Ovary (tissue), 3 donors: Measurements from ENCODE around the gene ECM1.

Experiments used
- CTCF ChIP-seq, 3 donors: fragments of 450-650 bp in 2 of 3; fragments of 200-600 bp in 1 of 3; IDR thresholded peaks; one replicate each; pipeline versions ENCODE4 v1.5.1 to v1.8.0; 2016 to 2022; ENCODE audit warnings: antibody characterized with exemption in 3 of 3, mild to moderate bottlenecking in 1 of 3
- EP300 ChIP-seq: sonication (generic); formaldehyde crosslinking; IDR thresholded peaks from one replicate; pipeline ENCODE4 v1.6.1; 2017; ENCODE audit warnings: antibody characterized with exemption
- POLR2A ChIP-seq: fragments of 450-650 bp; IDR thresholded peaks from one replicate; pipeline ENCODE4 v1.6.1; 2017; ENCODE audit warnings: antibody characterized with exemption, mild to moderate bottlenecking, moderate library complexity
- donor health status: DM: no; HTN: no; CAD: no.

DNA sequence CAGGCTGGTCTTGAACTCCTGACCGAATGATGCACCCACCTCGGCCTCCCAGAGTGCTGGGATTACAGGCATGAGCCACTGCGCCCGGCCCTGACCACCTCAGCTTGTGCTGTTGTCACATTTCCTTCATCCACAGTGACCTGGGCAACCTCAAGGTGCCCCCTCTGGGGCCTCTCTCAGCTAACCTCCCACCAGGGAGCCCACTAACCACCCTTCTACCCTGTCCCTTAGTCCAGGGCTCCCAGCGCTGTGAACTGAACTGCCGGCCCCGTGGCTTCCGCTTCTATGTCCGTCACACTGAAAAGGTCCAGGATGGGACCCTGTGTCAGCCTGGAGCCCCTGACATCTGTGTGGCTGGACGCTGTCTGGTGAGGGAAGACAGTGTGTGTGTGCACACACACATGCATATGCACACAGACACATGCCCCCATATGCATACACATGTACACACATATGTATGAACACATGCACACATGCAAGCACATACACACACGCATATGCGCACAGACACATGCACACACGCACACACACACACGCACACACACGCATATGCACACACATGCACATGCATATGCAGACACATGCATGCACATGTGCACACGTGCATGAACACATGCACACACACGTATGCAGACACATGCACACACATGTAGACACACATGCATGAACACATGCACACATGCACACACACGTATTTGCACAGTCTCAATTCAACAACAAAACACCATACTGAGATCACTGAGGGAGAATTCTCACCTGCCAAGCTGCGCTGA, 47.5 kb downstream of the ECM1 start:
- TF ChIP-seq POLR2A (no peak), CTCF (IDR thresholded peaks at IDR 0.05) (no peak), EP300 (no peak)
